ENCODE data around the gene MZB1. TPM values are rescaled to one million over a fixed set of nuclear protein-coding genes. Genes with fewer than 3 reads are reported as not detected.

MZB1 gene
- total RNA-seq, 2 donors from 2014 or later = 2.2 to 3.1 TPM

DNA sequence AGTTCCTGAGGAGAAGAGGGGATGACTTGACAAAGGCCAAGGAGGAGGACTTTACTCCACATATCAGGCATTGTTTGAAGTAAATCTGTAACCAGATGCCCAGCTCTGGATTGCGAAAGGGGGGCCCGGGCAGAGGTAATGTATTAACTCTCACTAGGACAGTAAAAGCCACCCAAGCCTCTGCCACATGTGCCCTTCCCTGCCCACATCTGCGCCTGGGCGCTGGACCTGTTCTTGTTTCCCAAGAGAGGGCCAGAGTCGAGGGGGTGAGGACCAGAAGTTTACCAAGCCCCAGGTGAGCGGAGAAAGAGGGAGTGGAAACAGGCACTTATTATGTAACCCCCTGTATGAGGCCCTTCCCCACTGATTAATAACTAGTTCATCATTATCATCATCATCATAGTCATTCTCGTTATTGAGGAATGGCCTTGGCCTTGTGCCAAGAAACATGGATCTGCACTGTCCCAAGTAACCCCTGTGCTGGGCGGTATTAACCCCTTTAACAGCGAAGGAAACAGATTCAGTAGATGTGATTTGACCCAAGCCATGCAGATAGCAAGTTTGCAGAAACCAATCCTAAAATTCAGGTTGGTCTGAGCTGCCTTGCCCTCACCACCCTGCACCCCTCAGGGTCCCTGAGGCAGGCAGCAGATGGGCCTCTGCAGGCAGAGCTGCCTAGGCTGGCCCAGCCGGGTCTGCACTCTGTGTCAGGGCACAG lies 6.3 kb downstream of the MZB1 start, which contains the start of gene SLC23A1:
Gene SLC23A1, minus strand, starts transcription at position 23 of the 718 bp plus-strand sequence. CDS start 44 bp downstream, outside the sequence.
- H3K4me1 Mint-ChIP-seq = peaks cover 16% of the 10 kb centered on the region

DNA sequence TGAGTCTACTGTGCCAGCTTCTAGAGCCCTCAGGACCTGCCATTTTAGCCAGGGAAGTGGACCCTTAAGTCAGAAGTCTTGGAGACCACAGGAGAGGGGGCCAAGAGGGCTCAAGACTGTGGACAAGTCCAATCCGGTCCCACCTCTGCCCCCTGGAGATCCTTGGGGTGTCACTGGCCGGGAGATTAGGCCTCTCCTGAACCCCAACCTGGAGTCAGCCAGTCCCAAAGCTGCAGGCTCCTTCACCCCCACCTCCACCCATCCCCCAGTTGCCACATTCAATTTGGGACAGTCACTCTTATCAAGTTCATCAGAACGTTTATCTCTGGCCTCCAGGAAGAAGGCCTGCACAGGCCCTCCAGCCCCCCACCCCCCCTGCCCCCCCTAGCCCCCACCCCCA lies 6.9 kb downstream of the MZB1 start:
- H3K27me3 Mint-ChIP-seq = no peaks in the 10 kb centered on the region
- peaks cover 16% of the 10 kb centered on the region for H3K4me1 Mint-ChIP-seq
- H3K27ac Mint-ChIP-seq = peak overlapping the region; percentile 9
- no peak overlapping the region for H3K4me3 Mint-ChIP-seq
- no peak for DNase-seq
- H3K9me3 ChIP-seq (ENCODE audit: control insufficient read depth, low read length, poor library complexity, severe bottlenecking) = no peaks in the 10 kb centered on the region
- ATAC-seq = no peak
- H3K36me3 Mint-ChIP-seq (ENCODE audit: low read depth) = no peaks in the 10 kb centered on the region

More for the DNA sequence above, 6.3 kb downstream of the MZB1 start, which contains the start of gene SLC23A1:
- Mint-ChIP-seq H3K27ac (peak within 1 kb of the TSS; percentile 93), H3K27me3 (no peaks in the 10 kb centered on the region), H3K4me3 (no peak within 1 kb of the TSS), H3K36me3 (ENCODE audit: low read depth) (no peaks in the 10 kb centered on the region)
- ATAC-seq (no peak), DNase-seq (no peak)
- no peaks in the 10 kb centered on the region for H3K9me3 ChIP-seq (ENCODE audit: control insufficient read depth, low read length, poor library complexity, severe bottlenecking)

DNA sequence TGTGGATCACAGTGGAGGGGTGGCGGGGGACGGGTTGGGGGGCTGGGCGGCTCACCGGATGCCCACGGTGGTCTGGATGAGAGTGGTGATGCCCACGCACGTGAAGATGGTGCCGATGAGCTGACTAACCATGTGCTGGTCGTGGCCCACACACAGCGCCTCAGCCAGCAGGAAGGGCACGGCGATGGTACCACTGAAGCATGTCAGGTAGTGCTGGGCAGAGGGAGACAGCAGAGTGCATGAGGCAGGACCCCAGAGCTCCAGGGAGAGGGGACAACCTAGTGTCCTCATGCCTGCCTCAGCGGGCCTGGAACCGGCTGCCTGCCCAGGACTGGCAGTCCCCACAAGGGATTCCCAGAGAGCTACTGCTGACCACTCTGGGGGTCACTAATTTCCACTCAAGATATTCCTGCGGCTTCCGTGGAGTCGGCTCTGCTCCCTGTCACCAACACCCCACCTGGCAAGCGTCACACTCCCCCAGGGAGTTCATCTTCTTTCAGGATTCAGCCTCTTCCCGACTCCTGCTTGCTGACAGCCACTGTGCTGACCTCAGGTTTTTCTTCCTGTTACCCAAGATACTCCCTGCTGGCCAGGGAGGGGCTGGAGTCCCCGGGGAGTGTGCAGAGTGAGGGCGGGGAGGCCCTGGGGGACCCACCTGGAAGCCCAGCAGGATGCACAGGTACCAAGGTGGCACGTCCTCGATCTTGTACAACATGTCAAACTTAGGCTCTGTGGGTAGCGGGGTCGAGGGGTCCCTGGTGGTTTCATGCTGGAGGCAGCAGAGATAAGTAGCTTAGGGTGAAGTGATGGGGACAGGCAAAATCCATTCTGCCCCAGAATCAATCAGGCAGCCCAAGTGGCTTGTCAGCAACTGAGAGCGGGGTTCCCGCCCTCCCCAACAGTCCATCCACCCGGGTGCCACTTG lies 7.6 kb downstream of the MZB1 start:
- ATAC-seq (no peak), DNase-seq (no peak)
- no peaks in the 10 kb centered on the region for H3K9me3 ChIP-seq (ENCODE audit: control insufficient read depth, low read length, poor library complexity, severe bottlenecking)
- H3K27ac Mint-ChIP-seq = peak overlapping the region; percentile 9
- no peaks in the 10 kb centered on the region for H3K36me3 Mint-ChIP-seq (ENCODE audit: low read depth)
- no peaks in the 10 kb centered on the region for H3K27me3 Mint-ChIP-seq
- peaks cover 16% of the 10 kb centered on the region for H3K4me1 Mint-ChIP-seq
- no peak overlapping the region for H3K4me3 Mint-ChIP-seq

DNA sequence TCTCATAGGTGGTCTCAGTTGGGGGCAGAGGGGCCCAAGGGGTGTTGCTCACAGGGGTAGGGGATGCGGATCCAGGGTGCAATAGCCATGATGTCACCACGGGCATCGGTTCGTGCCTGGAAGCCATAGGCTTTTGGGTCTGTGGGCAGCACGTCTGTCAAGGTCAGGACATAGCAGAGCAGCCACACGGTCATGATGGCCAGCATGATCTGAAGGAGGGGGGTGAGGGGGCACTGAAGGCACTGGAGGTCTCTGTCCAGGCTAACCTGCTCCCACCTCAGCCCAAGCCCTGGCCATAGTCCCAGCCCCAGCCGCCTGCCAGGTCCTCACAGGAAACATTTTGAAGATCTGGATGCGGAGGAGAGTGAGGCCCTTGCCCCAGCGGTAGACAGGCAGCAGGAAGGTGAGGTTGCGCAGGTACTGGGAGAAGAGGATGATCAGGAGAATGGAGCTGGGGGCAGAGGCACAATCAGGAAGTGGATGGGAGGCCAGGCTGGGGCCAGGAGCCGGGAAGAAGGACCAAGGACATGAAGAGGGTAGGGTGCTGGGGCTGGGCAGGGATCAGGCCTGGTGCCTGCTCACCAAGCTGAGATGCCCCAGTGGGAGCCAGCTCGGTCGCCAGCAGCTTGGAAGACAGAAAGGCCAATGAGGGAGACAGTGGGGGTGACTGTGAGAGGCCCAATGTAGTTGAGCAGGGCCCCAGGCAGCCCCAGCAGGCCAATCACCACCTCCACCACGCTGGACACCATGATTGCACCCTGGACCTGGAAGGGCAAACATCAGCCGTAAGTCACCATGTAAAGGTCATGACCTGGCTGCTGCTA lies 9.9 kb downstream of the MZB1 start:
- Mint-ChIP-seq H3K4me1 (peaks cover 11% of the 10 kb centered on the region), H3K36me3 (ENCODE audit: low read depth) (no peaks in the 10 kb centered on the region), H3K27me3 (no peaks in the 10 kb centered on the region), H3K4me3 (peak overlapping the region; percentile 28), H3K27ac (no peak overlapping the region)
- no peak for ATAC-seq
- no peaks in the 10 kb centered on the region for H3K9me3 ChIP-seq (ENCODE audit: control insufficient read depth, low read length, poor library complexity, severe bottlenecking)
- no peak for DNase-seq

DNA sequence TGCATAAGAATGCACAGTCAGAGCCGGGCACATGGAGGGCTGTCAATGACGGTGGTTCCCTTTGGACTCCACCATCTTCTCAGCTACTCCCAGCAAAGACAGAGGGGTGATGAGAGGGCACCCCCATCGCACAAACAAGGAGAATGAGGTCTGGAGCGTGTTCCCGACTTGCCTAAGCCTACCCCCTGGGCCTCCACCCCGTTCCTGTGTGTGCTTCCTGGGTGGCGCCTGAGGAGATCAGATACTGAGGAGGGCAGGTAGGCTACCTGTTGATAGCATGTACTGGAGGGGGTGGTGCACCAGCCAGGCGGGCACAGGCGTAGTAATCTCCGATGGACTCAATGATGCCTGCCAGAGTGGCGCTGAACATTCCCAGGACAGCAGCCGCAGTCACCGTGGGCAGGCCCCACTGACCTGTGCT lies 10.8 kb downstream of the MZB1 start:
- H3K9me3 ChIP-seq (ENCODE audit: control insufficient read depth, low read length, poor library complexity, severe bottlenecking) = no peaks in the 10 kb centered on the region
- Mint-ChIP-seq H3K36me3 (ENCODE audit: low read depth) (no peaks in the 10 kb centered on the region), H3K27me3 (no peaks in the 10 kb centered on the region), H3K4me3 (no peak overlapping the region), H3K27ac (no peak overlapping the region), H3K4me1 (peaks cover 6% of the 10 kb centered on the region)
- ATAC-seq = no peak
- no peak for DNase-seq

DNA sequence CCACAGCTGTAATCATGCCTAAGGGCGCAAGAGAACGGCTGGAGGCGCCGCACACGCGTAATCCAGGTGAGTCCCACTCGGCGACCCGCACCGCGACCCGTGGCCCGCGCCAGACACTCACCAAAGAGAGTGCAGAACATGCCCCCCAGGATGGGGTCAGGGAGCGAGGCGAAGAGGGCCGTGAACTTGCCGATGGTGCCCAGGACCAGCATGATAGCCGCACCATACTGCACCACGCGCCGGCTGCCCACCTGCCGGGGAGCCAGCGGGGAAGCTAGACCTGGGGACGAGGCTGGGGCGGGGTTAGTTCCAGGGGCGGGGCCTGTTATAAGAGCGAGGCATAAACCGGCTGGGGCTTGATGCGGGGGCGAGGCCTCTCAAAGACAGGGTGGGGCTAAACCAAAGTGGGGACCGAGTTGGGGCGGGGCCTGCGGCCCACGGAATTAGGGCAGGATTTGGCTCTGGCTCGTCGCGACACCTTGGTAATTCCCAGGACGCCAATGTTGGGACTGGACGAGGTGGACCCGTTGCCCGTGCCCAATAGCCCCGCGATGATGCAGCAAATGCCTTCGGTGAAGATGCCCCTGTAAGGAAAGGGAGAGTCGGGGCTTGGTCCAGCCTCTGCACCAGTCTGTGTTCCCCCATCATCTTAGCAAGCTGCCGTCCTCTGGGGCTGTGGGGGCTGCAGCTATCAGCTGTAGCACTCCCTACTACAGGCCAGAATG lies 11.4 kb downstream of the MZB1 start:
- H3K4me1 Mint-ChIP-seq = peaks cover 6% of the 10 kb centered on the region
- DNase-seq (no peak), ATAC-seq (no peak)
- H3K4me3 Mint-ChIP-seq = no peak overlapping the region
- no peak overlapping the region for H3K27ac Mint-ChIP-seq
- H3K36me3 Mint-ChIP-seq (ENCODE audit: low read depth) = no peaks in the 10 kb centered on the region
- H3K9me3 ChIP-seq (ENCODE audit: control insufficient read depth, low read length, poor library complexity, severe bottlenecking) = no peaks in the 10 kb centered on the region
- H3K27me3 Mint-ChIP-seq = no peaks in the 10 kb centered on the region

DNA sequence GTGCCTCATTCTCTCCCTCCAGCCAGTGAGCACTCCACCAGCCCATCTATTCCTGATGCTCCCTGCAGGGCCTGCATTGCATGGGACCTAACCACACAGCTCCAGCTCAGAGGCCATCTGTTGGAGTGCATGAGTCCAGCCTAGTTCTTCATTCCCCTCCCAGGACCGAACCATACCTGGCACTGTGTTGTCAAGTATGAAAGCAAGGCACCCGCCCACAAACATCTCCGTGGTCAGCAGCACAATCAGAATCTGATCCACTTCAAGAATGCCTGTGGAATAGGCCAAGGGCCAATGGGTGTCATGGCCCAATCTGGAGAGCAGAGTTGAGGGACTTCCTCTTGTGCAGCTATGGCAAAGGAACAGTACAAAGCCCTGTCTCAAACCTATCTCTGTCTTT lies 12.5 kb downstream of the MZB1 start:
- no peak overlapping the region for H3K27ac Mint-ChIP-seq
- H3K9me3 ChIP-seq (ENCODE audit: control insufficient read depth, low read length, poor library complexity, severe bottlenecking) = no peaks in the 10 kb centered on the region
- no peaks in the 10 kb centered on the region for H3K27me3 Mint-ChIP-seq
- ATAC-seq (no peak), DNase-seq (no peak)
- peaks cover 6% of the 10 kb centered on the region for H3K4me1 Mint-ChIP-seq
- no peak overlapping the region for H3K4me3 Mint-ChIP-seq
- no peaks in the 10 kb centered on the region for H3K36me3 Mint-ChIP-seq (ENCODE audit: low read depth)

DNA sequence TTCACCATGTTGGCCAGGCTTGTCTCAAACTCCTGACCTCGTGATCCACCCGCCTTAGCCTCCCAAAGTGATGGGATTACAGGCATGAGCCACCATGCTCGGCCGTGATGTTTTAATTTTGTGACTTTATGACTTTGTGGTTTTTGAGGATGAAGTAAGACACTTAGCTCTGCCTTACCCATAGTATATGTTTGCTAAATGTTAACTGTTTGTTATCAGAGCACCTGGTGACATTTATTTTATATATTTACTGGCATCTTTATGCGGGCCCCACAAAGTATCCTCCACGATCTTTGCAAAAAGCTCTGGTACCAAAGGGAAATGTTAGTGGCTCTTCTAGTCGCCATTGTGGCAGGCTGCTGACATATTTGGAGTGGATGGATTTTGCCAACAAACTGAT lies 13.3 kb downstream of the MZB1 start:
- no peak for DNase-seq
- no peak for ATAC-seq
- Mint-ChIP-seq H3K4me3 (no peak overlapping the region), H3K27me3 (no peaks in the 10 kb centered on the region), H3K36me3 (ENCODE audit: low read depth) (no peaks in the 10 kb centered on the region), H3K27ac (no peak overlapping the region), H3K4me1 (peaks cover 6% of the 10 kb centered on the region)
- H3K9me3 ChIP-seq (ENCODE audit: control insufficient read depth, low read length, poor library complexity, severe bottlenecking) = no peaks in the 10 kb centered on the region

DNA sequence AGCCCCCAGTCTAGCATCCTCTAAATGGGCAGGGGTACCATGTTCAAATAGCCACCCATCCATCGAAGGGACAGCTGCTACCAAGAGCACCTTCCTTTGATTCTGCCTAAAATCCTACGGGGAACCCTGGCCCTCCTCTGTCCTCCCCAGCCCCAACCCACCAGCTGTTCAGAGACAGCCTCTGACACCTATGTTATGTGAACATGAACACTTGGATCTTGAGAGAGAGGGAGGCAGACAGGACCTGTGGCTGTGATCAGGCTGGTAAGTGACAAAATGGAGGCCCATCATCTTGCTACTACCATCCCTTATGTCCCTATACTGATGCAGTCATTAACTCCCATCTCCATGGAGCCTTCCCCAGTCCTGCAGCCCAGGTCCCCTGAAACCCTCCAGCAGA lies 14.8 kb downstream of the MZB1 start:
- H3K9me3 ChIP-seq (ENCODE audit: control insufficient read depth, low read length, poor library complexity, severe bottlenecking) = no peaks in the 10 kb centered on the region
- H3K36me3 Mint-ChIP-seq (ENCODE audit: low read depth) = no peaks in the 10 kb centered on the region
- DNase-seq (no peak), ATAC-seq (no peak)
- no peaks in the 10 kb centered on the region for H3K27me3 Mint-ChIP-seq
- H3K4me1 Mint-ChIP-seq = peaks cover 6% of the 10 kb centered on the region
- no peak overlapping the region for H3K4me3 Mint-ChIP-seq
- H3K27ac Mint-ChIP-seq = peak overlapping the region; percentile 3

DNA sequence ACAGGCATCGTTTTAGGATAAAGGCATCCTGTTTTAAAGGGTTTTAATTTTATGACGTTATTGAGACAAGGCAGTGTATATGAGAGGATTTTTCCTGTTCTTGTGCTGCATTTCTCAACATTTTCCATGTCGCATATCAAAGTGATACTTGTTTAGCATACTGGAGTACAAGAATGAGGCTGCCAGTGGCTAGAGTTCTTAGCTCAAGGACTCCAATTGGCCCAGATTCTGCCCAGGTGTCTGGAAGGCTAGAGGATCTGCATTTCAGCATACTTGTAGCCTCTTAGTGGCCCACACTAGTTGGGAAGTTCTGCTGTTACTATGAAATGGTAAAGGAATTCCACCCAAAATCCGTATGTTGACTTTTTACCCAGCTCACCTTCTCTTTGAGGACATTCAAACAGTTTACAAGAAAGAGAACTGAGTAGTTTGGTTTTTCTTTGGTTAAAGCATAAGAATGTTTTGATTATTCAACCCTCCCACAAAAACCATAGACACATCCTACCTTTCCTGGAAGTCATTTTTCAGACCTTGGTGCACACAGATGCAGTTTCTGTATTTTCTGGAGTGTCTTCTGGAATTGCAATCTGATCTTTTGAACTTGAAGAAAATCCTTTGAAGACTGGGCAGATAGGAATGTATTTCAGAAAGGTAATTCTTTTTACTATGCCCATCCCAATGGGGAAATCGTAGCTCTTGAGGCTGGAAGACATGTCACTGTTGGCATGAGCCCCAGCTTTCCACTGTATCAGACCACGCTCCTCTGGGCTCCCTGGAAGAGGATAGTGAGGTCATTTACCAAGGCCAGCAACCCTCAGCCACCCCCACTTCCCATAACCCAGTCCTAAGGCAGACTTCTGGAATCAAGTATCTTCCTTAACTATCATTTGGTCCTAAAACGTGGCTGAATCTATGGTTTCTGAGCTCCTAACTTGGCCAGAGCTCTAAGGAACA lies 18.0 kb downstream of the MZB1 start:
- no peak for ATAC-seq
- Mint-ChIP-seq H3K4me3 (peak overlapping the region; percentile 19), H3K27me3 (no peaks in the 10 kb centered on the region), H3K36me3 (ENCODE audit: low read depth) (peaks cover 2% of the 10 kb centered on the region), H3K27ac (peak overlapping the region; percentile 19), H3K4me1 (peaks cover 3% of the 10 kb centered on the region)
- no peak for DNase-seq
- H3K9me3 ChIP-seq (ENCODE audit: control insufficient read depth, low read length, poor library complexity, severe bottlenecking) = no peaks in the 10 kb centered on the region

DNA sequence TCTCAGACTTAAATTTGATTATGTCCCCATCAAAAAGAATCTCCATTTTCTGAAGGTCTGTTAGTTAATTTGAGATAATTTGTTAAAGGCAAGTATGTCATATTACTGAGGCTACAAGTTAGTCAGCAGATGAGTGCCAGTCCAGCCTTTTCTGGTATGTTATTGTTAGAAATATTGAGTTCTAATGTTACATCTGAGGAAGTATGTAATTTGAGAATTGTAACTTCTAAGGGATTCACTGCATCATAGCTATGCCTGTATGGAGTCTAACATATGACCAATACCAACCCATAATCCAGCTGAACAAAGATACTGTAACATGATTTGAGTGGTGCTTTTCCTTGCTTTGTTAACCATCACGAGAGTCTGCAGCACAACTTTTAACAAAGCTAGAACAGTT lies 20.5 kb downstream of the MZB1 start:
- Mint-ChIP-seq H3K4me3 (no peak overlapping the region), H3K36me3 (ENCODE audit: low read depth) (peaks cover 2% of the 10 kb centered on the region), H3K27me3 (no peaks in the 10 kb centered on the region), H3K27ac (no peak overlapping the region), H3K4me1 (peaks cover 3% of the 10 kb centered on the region)
- no peaks in the 10 kb centered on the region for H3K9me3 ChIP-seq (ENCODE audit: control insufficient read depth, low read length, poor library complexity, severe bottlenecking)
- ATAC-seq (no peak), DNase-seq (no peak)

DNA sequence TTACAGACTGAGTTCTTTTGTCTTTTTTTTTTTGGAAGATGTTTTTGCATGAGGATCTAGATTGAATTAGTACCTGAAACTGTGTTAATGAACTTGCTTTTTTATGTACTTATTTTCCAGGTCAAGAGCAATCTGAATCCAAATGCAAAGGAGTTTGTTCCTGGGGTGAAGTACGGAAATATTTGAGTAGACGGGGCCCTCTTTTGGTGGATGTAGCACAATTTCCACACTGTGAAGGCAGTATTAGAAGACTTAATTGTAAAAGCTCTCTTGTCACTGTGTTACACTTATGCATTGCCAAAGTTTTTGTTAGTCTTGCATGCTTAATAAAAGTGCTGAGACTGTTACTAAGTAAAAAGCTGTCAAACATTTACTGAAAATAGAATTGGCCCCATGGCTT lies 21.1 kb downstream of the MZB1 start:
- H3K27me3 Mint-ChIP-seq = no peaks in the 10 kb centered on the region
- H3K4me1 Mint-ChIP-seq = peaks cover 3% of the 10 kb centered on the region
- no peaks in the 10 kb centered on the region for H3K9me3 ChIP-seq (ENCODE audit: control insufficient read depth, low read length, poor library complexity, severe bottlenecking)
- DNase-seq = no peak
- no peak for ATAC-seq
- H3K36me3 Mint-ChIP-seq (ENCODE audit: low read depth) = peaks cover 2% of the 10 kb centered on the region
- peak overlapping the region; percentile 19 for H3K4me3 Mint-ChIP-seq
- H3K27ac Mint-ChIP-seq = no peak overlapping the region

Data from T-helper 17 cell (primary cell).